Upper lobe of right lung (tissue), 1 donor: ENCODE results near the gene HSP90AB1. TPM values are rescaled to one million over a fixed set of nuclear protein-coding genes. Genes with fewer than 3 reads are reported as not detected.

Experiments
- ATAC-seq: fragments of 200-7000 bp; cut with Tn5 transposase; one replicate; pipeline ENCODE4 v1.9.1; 2020; ENCODE audit warnings: mild to moderate bottlenecking, moderate library complexity
- DNase-seq: peaks from one replicate; pipeline ENCODE4 v3.0.0-alpha.2; 2020
- H3K27ac ChIP-seq: fragments of 200-600 bp; one replicate; pipeline ENCODE4 v1.8.0; 2022
- H3K27me3 ChIP-seq: fragments of 200-600 bp; one replicate; pipeline ENCODE4 v1.8.0; 2022; ENCODE audit warnings: mild to moderate bottlenecking
- H3K36me3 ChIP-seq: fragments of 200-600 bp; one replicate; pipeline ENCODE4 v1.8.0; 2022
- H3K4me1 ChIP-seq: fragments of 200-600 bp; one replicate; pipeline ENCODE4 v1.8.0; 2022
- H3K4me3 ChIP-seq: fragments of 200-600 bp; one replicate; pipeline ENCODE4 v1.8.0; 2022; ENCODE audit warnings: mild to moderate bottlenecking
- H3K9me3 ChIP-seq: fragments of 200-600 bp; one replicate; pipeline ENCODE4 v1.8.0; 2022
- CTCF ChIP-seq: fragments of 200-600 bp; IDR thresholded peaks from one replicate; pipeline ENCODE4 v1.8.0; 2022; ENCODE audit warnings: antibody characterized with exemption
- intact Hi-C: fragments of 100-400 bp; cut with DNase I; formaldehyde crosslinking; loops from one replicate; pipeline ENCODE4 v1.11.0; 2022
- total RNA-seq: library from RNA; stranded (reverse); fragmentation: NEBNext Ultra II Directional; extraction: Animal tissue kit (Norgen Biotek cat#: 25700); gene quantifications from one replicate; pipeline ENCODE4 v1.2.1, GENCODE V29; 2021
- donor health status: DM: no; HTN: yes; CAD: no; lungs with severe emphysema.

Gene HSP90AB1
- total RNA-seq, 1 donor from 2014 or later, result 660 TPM

- no peak overlapping the region for H3K27ac ChIP-seq
- peaks cover 90% of the 10 kb centered on the region for H3K27me3 ChIP-seq
- no peaks in the 10 kb centered on the region for H3K36me3 ChIP-seq
- no peak overlapping the region for H3K4me3 ChIP-seq
- H3K4me1 ChIP-seq, result peaks cover 9% of the 10 kb centered on the region
- DNase-seq, result no peak
- ATAC-seq, result no peak
- H3K9me3 ChIP-seq, result no peaks in the 10 kb centered on the region
- intact Hi-C loops, result no loop called here
- no peak for TF ChIP-seq CTCF
These were observed 45.9 kb downstream of the HSP90AB1 start for GRCh38 chr6:44292661-44293365.

GRCh38 chr6:44294832-44295791, 48.2 kb downstream of the HSP90AB1 start:
- no peak for TF ChIP-seq CTCF
- peaks cover 10% of the 10 kb centered on the region for H3K4me1 ChIP-seq
- intact Hi-C loops, result no loop called here
- ATAC-seq (peak; percentile 8), DNase-seq (no peak)
- no peaks in the 10 kb centered on the region for H3K9me3 ChIP-seq
- no peak overlapping the region for H3K27ac ChIP-seq
- peaks cover 77% of the 10 kb centered on the region for H3K27me3 ChIP-seq
- H3K4me3 ChIP-seq, result no peak overlapping the region
- no peaks in the 10 kb centered on the region for H3K36me3 ChIP-seq

- H3K36me3 ChIP-seq, result peaks cover 7% of the 10 kb centered on the region
- intact Hi-C loops, result no loop called here
- TF ChIP-seq CTCF, result no peak
- H3K27ac ChIP-seq, result no peak overlapping the region
- H3K4me3 ChIP-seq, result peak overlapping the region; percentile 46
- ATAC-seq (peak; percentile 69), DNase-seq (no peak)
- peaks cover 10% of the 10 kb centered on the region for H3K4me1 ChIP-seq
- no peaks in the 10 kb centered on the region for H3K9me3 ChIP-seq
- H3K27me3 ChIP-seq, result peaks cover 58% of the 10 kb centered on the region
These were observed 50.5 kb downstream of the HSP90AB1 start for GRCh38 chr6:44297063-44298038.

- ATAC-seq (no peak), DNase-seq (no peak)
- TF ChIP-seq CTCF, result no peak
- Histone ChIP-seq H3K4me3 (no peak overlapping the region), H3K4me1 (peaks cover 10% of the 10 kb centered on the region), H3K36me3 (peaks cover 15% of the 10 kb centered on the region), H3K9me3 (no peaks in the 10 kb centered on the region), H3K27me3 (peaks cover 53% of the 10 kb centered on the region), H3K27ac (no peak overlapping the region)
- intact Hi-C loops, result no loop called here
These were observed 51.3 kb downstream of the HSP90AB1 start for GRCh38 chr6:44298055-44298803.
